Measurements from ENCODE around the gene RAB8B. TPM values are rescaled to one million over a fixed set of nuclear protein-coding genes. Genes with fewer than 3 reads are reported as not detected.

RAB8B gene
- total and polyA plus RNA-seq, 9 of the 15 experiments (the other 6 are each of a cell fraction or from before 2014, with no cell fraction given) = 7.8 to 32.1 (median 24.2) TPM

DNA sequence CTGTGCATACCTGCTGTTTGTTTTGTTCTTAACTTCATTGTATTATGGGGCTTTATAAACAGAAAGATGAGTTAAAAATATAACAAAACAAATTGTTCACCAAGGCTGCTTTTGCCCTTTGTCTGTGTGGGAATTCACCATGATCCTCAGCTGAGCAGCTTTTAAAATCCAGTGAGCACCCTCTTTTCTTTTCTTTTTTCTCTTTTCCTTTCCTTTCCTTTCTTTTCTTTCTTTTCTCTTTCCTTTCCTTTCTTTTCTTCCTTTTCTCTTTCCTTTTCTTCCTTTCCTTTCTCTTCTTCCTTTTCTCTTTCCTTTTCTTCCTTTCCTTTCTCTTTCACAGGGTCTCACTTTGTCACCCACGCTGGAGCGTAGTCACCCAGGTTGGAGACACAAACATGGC lies 38.3 kb downstream of the RAB8B start (continued):
- TF ChIP-seq ZNF277 (CRISPR knock-in tag; IDR thresholded peaks at IDR 0.05; ENCODE audit: borderline replicate concordance) = no peak
- no peak for TF ChIP-seq YBX1 (IDR thresholded peaks at IDR 0.05)
- peak in 1 of 2 experiments; percentile 29; a peak in 1 of 4 replicates for TF ChIP-seq MLLT1 (IDR thresholded peaks at IDR 0.05)
- peak; percentile 93 for TF ChIP-seq ZNF512 (tag; IDR thresholded peaks at IDR 0.05)
- peak; percentile 88 for TF ChIP-seq U2AF2 (optimal IDR thresholded peaks at IDR 0.05; ENCODE audit: low read depth, low read length)
- TF ChIP-seq TOE1 (IDR thresholded peaks at IDR 0.05; ENCODE audit: borderline replicate concordance) = 0 out of 2 replicates have a peak, but pooled peaks have one; percentile 27
- no peak for TF ChIP-seq TOE1 (CRISPR knock-in tag; IDR thresholded peaks at IDR 0.05; ENCODE audit: borderline replicate concordance, low read depth)
- TF ChIP-seq NCOA2 (IDR thresholded peaks at IDR 0.05; ENCODE audit: partially characterized antibody in 2 of 2) = no peak
- no peak for TF ChIP-seq MNT (conservative IDR thresholded peaks at IDR 0.05)
- TF ChIP-seq CBFB (CRISPR knock-in tag; IDR thresholded peaks at IDR 0.05) = no peak
- TF ChIP-seq SNRNP70 (optimal IDR thresholded peaks at IDR 0.05; ENCODE audit: low read depth, low read length) = no peak
- TF ChIP-seq ZNF354B (CRISPR knock-in tag; IDR thresholded peaks at IDR 0.05) = no peak
- no peak for TF ChIP-seq DNMT1 (IDR thresholded peaks at IDR 0.05)
- TF ChIP-seq EP400 (IDR thresholded peaks at IDR 0.05) = no peak
- peak; percentile 14; the same call in 1 of the 2 replicates for TF ChIP-seq TAF7 (tag; IDR thresholded peaks at IDR 0.05)
